Liver (tissue), 9 donors: Measurements from ENCODE around the gene AGPAT3. TPM values are rescaled to one million over a fixed set of nuclear protein-coding genes. Genes with fewer than 3 reads are reported as not detected.

Source experiments
- DNase-seq: peaks from one replicate; pipeline ENCODE4 v3.0.0-alpha.2; 2017; ENCODE audit warnings: low spot score
- H3K27ac ChIP-seq, 2 donors: one replicate each; pipeline ENCODE4 v1.7.0; 2013; ENCODE audit warnings: inconsistent platforms in 2 of 2, low read length in 2 of 2, control low read depth in 1 of 2, low read depth in 1 of 2, mild to moderate bottlenecking in 1 of 2
- H3K27me3 ChIP-seq, 4 donors: one replicate each; pipeline versions ENCODE4 v1.6.1 to v1.7.0; 2013; ENCODE audit warnings: low read length in 3 of 4, inconsistent platforms in 1 of 4, mild to moderate bottlenecking in 1 of 4, moderate library complexity in 1 of 4; ENCODE audit not compliant: control insufficient read depth in 4 of 4, insufficient read depth in 4 of 4
- H3K36me3 ChIP-seq, 4 donors: one replicate each; pipeline versions ENCODE4 v1.6.1 to v1.7.0; 2013; ENCODE audit warnings: low read length in 3 of 4, mild to moderate bottlenecking in 3 of 4, low read depth in 1 of 4, moderate library complexity in 1 of 4; ENCODE audit not compliant: control insufficient read depth in 4 of 4, insufficient read depth in 3 of 4
- H3K4me1 ChIP-seq, 4 donors: one replicate each; pipeline versions ENCODE4 v1.6.1 to v1.7.0; 2013; ENCODE audit warnings: low read length in 3 of 4, mild to moderate bottlenecking in 3 of 4, moderate library complexity in 1 of 4; ENCODE audit not compliant: control insufficient read depth in 4 of 4, insufficient read depth in 4 of 4
- H3K4me3 ChIP-seq, 3 donors: one replicate each; pipeline versions ENCODE4 v1.6.1 to v1.7.0; 2013; ENCODE audit warnings: low read length in 3 of 3, control low read depth in 1 of 3, low read depth in 1 of 3, mild to moderate bottlenecking in 1 of 3
- H3K9ac ChIP-seq, 2 donors: one replicate each; pipeline ENCODE4 v1.7.0; 2013; ENCODE audit warnings: low read length in 2 of 2, mild to moderate bottlenecking in 2 of 2, moderate library complexity in 2 of 2, control low read depth in 1 of 2, low read depth in 1 of 2
- H3K9me3 ChIP-seq, 4 donors: one replicate each; pipeline versions ENCODE4 v1.6.1 to v1.7.0; 2013; ENCODE audit warnings: low read length in 3 of 4; ENCODE audit not compliant: control insufficient read depth in 4 of 4
- FOXA1 ChIP-seq: IDR thresholded peaks from 2 replicates; pipeline ENCODE4 v1.6.1; 2016; ENCODE audit warnings: antibody characterized with exemption
- GABPA ChIP-seq, 2 donors: IDR thresholded peaks in 1 of 2; conservative IDR thresholded peaks in 1 of 2; 2 replicates each; pipeline ENCODE4 v1.6.1; 2016; ENCODE audit warnings: antibody characterized with exemption in 2 of 2, mild to moderate bottlenecking in 1 of 2, moderate library complexity in 1 of 2
- HNF4A ChIP-seq, 2 donors: conservative IDR thresholded peaks; 2 replicates each; pipeline ENCODE4 v1.6.1; 2016; ENCODE audit warnings: antibody characterized with exemption in 2 of 2, mild to moderate bottlenecking in 2 of 2
- HNF4G ChIP-seq: IDR thresholded peaks from 2 replicates; pipeline ENCODE4 v1.6.1; 2016; ENCODE audit warnings: antibody characterized with exemption
- JUND ChIP-seq, 2 donors: IDR thresholded peaks; 2 replicates each; pipeline ENCODE4 v1.6.1; 2016; ENCODE audit warnings: antibody characterized with exemption in 2 of 2
- NR2F2 ChIP-seq: IDR thresholded peaks from 2 replicates; pipeline ENCODE4 v1.6.1; 2016; ENCODE audit warnings: antibody characterized with exemption
- SP1 ChIP-seq: IDR thresholded peaks from 2 replicates; pipeline ENCODE4 v1.6.1; 2018; ENCODE audit warnings: antibody characterized with exemption, mild to moderate bottlenecking
- TAF1 ChIP-seq: conservative IDR thresholded peaks from 2 replicates; pipeline ENCODE4 v1.6.1; 2016; ENCODE audit warnings: antibody characterized with exemption, mild to moderate bottlenecking
- WGBS: extraction: QIAGEN DNeasy Blood & Tissue Kit; methylation state at CpG from one replicate; pipeline ENCODE4 v1.1.7; 2013; 5-methylcytosine and 5-hydroxymethylcytosine counted together
- polyA plus RNA-seq, 2 donors: library from polyadenylated mRNA; stranded (reverse) in 1 of 2; unstranded in 1 of 2; fragments of 200-250 nt in 1 of 2; fragments of >200 nt in 1 of 2; fragmentation: Nextera tagmentation in 1 of 2; extraction: Ambion mirVana in 1 of 2; gene quantifications; one replicate each; pipeline versions ENCODE4 v1.2.1 to v1.2.3, GENCODE V29; 2013 to 2015
- total RNA-seq, 2 donors: library from RNA; depleted of rRNA; stranded (reverse); fragments of >200 nt; gene quantifications; one replicate each; pipeline ENCODE4 v1.2.3, GENCODE V29; 2014
- TF ChIP-seq, protein P1 (sequence below): IDR thresholded peaks from 2 replicates; pipeline ENCODE4 v1.6.1; 2016; ENCODE audit warnings: antibody characterized with exemption
- TF ChIP-seq, protein P2 (sequence below): IDR thresholded peaks from 2 replicates; pipeline ENCODE4 v1.6.1; 2016; ENCODE audit warnings: antibody characterized with exemption
- TF ChIP-seq, protein P3 (sequence below): IDR thresholded peaks from 2 replicates; pipeline ENCODE4 v1.6.1; 2016; ENCODE audit warnings: antibody characterized with exemption
- TF ChIP-seq, protein P4 (sequence below): IDR thresholded peaks from 2 replicates; pipeline ENCODE4 v1.6.1; 2016; ENCODE audit warnings: antibody characterized with exemption, mild to moderate bottlenecking
- TF ChIP-seq, protein P5 (sequence below): fragments of 150-350 bp; IDR thresholded peaks from 2 replicates; pipeline ENCODE4 v1.5.1; 2017; ENCODE audit warnings: improper control_type of control experiment, low read depth, low read length; ENCODE audit not compliant: missing input control
- donor health status: healthy.
- donor health status: healthy.
- donor health status: healthy.
- donor health status: healthy.
- donor health status: healthy.

The AGPAT3 gene
- total and polyA plus RNA-seq, 4 donors, result 32.3 to 148 (median 59.8) TPM

DNA sequence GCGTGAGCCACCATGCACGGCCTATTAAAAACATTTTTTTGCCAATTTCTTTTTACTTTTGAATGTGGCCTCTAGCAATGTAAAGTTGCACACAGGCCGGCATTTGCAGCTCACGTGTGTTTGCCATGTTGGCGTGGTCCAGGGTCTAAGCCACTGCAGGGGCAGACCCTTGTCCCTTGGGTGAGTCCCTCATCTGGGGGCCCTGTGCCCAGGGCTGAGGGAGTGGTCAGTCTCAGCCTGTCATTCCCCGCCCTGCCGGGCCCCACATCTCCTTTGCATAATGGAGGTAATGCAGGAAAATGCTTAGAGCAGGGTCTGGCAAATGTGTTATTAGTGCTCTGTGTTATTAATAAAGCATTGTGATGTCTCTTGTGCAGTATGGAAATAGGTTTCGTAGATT lies 16.9 kb downstream of the AGPAT3 start (continued):
- TF ChIP-seq, protein P1, sequence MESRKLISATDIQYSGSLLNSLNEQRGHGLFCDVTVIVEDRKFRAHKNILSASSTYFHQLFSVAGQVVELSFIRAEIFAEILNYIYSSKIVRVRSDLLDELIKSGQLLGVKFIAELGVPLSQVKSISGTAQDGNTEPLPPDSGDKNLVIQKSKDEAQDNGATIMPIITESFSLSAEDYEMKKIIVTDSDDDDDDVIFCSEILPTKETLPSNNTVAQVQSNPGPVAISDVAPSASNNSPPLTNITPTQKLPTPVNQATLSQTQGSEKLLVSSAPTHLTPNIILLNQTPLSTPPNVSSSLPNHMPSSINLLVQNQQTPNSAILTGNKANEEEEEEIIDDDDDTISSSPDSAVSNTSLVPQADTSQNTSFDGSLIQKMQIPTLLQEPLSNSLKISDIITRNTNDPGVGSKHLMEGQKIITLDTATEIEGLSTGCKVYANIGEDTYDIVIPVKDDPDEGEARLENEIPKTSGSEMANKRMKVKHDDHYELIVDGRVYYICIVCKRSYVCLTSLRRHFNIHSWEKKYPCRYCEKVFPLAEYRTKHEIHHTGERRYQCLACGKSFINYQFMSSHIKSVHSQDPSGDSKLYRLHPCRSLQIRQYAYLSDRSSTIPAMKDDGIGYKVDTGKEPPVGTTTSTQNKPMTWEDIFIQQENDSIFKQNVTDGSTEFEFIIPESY, result no peak
- TF ChIP-seq TAF1, result no peak
- no peak for TF ChIP-seq JUND (IDR thresholded peaks at IDR 0.05)

DNA sequence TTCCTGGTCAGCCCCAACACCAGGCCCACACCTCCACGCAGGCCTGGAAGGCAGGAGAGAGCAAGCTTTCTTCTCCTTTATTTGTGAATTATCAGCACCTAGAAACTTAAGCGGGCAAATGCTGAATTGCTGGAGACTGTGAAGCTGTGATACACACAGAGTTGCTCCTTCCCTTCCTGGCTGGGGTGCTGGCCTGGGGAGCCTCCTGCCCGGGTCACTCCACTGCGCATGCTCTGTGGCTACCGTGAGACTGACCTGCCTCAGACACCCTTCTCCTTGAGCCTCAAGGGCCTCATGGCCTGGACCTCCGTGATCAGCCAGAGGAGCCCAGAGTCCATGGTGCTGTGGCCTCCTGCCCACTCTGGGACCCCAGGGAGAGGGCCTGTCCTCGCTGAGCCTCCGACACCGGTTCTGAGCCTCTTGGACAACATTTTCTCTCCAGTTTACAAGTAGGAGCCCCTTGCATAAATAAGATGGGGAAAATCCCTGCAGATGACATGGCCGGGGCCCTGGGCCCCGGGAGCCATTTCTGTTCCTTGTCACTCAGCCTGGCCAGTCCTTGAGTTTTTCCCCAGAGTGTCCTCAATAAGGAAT lies 18.0 kb downstream of the AGPAT3 start:
- H3K4me3 ChIP-seq, result no peak overlapping the region
- no peaks in the 10 kb centered on the region for H3K9me3 ChIP-seq
- DNase-seq, result no peak
- H3K27ac ChIP-seq, result no peak overlapping the region
- H3K9ac ChIP-seq, result no peak overlapping the region
- TF ChIP-seq NR2F2 (no peak), HNF4A (conservative IDR thresholded peaks at IDR 0.05) (no peak), GABPA (IDR thresholded peaks at IDR 0.05 in 1 of 2, conservative IDR thresholded peaks at IDR 0.05 in 1 of 2) (no peak), HNF4G (no peak), FOXA1 (no peak), SP1 (no peak)
- TF ChIP-seq, protein P2, sequence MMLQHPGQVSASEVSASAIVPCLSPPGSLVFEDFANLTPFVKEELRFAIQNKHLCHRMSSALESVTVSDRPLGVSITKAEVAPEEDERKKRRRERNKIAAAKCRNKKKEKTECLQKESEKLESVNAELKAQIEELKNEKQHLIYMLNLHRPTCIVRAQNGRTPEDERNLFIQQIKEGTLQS, result no peak
- TF ChIP-seq, protein P1, result no peak
- TF ChIP-seq, protein P3, sequence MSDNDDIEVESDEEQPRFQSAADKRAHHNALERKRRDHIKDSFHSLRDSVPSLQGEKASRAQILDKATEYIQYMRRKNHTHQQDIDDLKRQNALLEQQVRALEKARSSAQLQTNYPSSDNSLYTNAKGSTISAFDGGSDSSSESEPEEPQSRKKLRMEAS, result no peak
- TF ChIP-seq, protein P4, sequence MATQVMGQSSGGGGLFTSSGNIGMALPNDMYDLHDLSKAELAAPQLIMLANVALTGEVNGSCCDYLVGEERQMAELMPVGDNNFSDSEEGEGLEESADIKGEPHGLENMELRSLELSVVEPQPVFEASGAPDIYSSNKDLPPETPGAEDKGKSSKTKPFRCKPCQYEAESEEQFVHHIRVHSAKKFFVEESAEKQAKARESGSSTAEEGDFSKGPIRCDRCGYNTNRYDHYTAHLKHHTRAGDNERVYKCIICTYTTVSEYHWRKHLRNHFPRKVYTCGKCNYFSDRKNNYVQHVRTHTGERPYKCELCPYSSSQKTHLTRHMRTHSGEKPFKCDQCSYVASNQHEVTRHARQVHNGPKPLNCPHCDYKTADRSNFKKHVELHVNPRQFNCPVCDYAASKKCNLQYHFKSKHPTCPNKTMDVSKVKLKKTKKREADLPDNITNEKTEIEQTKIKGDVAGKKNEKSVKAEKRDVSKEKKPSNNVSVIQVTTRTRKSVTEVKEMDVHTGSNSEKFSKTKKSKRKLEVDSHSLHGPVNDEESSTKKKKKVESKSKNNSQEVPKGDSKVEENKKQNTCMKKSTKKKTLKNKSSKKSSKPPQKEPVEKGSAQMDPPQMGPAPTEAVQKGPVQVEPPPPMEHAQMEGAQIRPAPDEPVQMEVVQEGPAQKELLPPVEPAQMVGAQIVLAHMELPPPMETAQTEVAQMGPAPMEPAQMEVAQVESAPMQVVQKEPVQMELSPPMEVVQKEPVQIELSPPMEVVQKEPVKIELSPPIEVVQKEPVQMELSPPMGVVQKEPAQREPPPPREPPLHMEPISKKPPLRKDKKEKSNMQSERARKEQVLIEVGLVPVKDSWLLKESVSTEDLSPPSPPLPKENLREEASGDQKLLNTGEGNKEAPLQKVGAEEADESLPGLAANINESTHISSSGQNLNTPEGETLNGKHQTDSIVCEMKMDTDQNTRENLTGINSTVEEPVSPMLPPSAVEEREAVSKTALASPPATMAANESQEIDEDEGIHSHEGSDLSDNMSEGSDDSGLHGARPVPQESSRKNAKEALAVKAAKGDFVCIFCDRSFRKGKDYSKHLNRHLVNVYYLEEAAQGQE, result no peak
- TF ChIP-seq, protein P5, sequence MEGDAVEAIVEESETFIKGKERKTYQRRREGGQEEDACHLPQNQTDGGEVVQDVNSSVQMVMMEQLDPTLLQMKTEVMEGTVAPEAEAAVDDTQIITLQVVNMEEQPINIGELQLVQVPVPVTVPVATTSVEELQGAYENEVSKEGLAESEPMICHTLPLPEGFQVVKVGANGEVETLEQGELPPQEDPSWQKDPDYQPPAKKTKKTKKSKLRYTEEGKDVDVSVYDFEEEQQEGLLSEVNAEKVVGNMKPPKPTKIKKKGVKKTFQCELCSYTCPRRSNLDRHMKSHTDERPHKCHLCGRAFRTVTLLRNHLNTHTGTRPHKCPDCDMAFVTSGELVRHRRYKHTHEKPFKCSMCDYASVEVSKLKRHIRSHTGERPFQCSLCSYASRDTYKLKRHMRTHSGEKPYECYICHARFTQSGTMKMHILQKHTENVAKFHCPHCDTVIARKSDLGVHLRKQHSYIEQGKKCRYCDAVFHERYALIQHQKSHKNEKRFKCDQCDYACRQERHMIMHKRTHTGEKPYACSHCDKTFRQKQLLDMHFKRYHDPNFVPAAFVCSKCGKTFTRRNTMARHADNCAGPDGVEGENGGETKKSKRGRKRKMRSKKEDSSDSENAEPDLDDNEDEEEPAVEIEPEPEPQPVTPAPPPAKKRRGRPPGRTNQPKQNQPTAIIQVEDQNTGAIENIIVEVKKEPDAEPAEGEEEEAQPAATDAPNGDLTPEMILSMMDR, result no peak
- no peaks in the 10 kb centered on the region for H3K36me3 ChIP-seq
- H3K27me3 ChIP-seq, result no peaks in the 10 kb centered on the region
- H3K4me1 ChIP-seq, result peaks cover 6 to 51% (median 32%) of the 10 kb centered on the region in 4 donors
- 91% methylated on average over 11 of the region's 11 CpGs for WGBS
